NCI-H128 (cell line): Measurements from ENCODE around the gene JMJD8.

Experiments
- DNase-seq: peaks from one replicate; lab custom pipeline; 2025; ENCODE audit not compliant: unreplicated experiment; lab: John Stamatoyannopoulos, UW

JMJD8 gene

DNA sequence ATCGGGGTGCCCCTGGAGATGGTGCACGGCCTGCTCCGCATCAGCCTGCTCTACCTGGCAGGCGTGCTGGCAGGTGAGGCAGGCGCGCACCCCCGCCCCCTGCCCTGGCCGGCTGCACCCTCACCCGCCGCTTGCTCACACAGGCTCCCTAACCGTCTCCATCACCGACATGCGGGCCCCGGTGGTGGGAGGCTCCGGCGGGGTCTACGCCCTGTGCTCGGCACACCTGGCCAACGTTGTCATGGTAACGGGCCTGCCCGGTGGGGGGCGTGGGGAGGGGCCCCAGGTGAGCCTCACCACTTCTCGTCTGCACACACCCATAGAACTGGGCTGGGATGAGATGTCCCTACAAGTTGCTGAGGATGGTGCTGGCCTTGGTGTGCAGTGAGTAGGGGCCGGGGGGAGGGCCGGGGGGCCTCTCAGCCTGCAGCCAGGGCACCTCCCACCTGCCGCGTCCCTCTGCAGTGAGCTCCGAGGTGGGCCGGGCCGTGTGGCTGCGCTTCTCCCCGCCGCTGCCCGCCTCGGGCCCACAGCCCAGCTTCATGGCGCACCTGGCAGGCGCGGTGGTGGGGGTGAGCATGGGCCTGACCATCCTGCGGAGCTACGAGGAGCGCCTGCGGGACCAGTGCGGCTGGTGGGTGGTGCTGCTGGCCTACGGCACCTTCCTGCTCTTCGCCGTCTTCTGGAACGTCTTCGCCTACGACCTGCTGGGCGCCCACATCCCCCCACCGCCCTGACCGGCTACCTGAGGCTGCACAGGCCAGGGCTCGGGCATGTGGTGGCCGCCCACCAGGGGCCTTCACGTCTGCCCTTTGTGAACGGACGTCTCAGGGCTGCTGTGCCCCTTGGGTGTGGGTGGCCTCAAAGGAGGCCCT, 6.6 kb downstream of the JMJD8 start:
- no peak for DNase-seq

DNA sequence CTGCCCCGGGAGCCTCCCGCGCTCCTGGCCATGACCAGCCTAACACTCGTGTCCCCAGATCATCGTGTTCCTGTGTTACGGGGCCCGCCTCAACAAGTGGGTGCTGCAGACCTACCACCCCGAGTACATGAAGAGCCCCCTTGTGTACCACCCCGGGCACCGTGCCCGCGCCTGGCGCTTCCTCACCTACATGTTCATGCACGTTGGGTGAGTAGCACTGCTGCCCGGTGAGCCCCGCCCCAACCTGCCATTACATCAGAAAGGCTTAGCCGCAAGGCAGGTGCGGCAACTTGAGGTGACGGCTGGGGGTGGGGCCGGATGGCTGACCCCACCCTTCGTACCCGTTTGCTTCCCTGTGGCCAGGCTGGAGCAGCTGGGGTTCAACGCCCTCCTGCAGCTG, 7.2 kb downstream of the JMJD8 start:
- peak; percentile 42 for DNase-seq

DNA sequence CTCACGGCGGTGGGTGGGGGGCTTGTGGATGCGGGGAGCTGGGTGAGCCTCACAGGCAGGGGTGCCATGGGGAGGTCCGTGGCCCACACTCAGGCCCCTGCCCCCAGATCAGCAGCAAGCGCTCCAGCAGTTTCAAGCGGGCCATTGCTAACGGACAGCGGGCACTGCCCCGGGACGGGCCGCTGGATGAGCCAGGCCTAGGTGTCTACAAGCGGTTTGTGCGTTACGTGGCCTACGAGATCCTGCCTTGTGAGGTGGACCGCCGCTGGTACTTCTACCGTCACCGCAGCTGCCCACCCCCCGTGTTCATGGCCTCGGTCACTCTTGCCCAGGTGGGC, 7.6 kb downstream of the JMJD8 start:
- no peak for DNase-seq

DNA sequence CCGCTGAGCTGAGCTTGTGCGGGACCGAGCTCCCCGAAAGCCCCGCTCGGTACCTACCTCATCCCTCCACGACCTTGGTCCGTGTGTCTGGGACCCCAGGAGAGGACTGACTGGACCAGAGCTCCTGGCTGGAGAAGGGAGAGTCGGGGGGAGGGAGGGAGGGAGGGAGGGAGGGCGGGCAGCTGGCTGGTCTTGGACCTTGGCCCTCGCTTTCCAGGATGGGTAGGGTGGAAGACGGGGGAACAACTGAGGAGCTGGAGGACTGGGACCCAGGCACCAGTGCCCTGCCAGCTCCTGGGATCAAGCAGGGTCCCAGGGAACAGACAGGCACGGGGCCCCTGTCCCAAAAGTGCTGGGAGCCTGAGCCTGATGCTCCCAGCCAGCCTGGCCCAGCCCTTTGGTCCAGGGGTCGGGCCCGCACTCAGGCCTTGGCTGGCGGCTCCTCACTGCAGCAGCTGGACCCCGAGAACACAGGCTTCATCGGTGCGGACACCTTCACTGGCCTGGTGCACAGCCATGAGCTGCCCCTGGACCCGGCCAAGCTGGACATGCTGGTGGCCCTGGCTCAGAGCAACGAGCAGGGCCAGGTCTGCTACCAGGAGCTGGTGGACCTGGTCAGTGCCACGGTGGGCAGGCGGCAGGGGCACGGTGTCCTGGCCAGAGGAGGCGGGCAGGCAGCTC, 8.1 kb downstream of the JMJD8 start:
- DNase-seq, result no peak

DNA sequence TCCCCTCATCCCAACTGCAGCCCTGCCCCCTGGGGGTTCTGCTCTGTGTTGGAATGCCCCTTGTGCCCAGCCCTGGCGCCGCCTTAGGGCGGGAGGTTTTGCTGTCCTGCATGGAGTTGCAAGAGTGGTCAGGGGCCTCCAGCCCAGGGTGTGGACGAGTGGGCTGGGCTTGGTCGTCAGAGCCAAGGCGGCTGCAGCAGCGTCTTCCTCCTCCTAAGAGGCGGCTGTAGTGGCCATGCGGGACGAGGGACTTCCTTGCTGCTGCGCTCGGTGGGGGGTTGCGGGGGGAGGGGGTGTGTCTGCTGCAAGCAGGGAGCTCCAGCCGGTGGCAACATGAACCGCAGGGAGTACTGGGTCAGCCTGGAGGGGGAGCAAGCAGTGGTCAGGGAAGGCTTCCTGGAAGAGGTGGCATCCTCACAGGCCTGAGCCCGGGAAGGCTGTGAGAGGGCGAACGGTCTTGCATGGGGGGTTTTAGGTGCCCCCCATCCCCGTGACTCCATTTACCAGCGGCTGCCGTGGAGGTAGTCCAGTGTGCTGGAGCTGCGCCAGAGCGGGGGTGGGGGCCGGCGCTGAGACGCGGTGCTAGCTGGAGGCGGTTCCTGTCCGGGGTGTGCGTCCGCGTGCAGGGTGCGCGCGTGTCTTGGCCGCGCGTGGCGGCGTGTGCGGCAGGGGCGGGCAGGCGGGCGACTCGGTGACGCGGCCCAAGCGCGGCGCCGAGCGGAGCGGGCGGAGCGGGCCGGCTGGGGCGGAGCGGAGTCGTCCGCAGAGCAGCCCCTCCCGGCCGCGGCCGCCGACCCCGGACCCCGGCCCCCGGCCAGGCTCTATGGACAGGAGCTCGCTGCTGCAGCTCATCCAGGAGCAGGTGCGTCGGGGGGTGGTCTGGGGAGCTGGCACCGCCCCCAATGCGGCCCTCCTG, 8.9 kb downstream of the JMJD8 start, which contains the start of gene RHBDL1:
TSS of gene RHBDL1 (plus strand) at position 704 of the 916 bp plus-strand sequence. CDS start at position 824, 120 bp downstream.
- no peak for DNase-seq

DNA sequence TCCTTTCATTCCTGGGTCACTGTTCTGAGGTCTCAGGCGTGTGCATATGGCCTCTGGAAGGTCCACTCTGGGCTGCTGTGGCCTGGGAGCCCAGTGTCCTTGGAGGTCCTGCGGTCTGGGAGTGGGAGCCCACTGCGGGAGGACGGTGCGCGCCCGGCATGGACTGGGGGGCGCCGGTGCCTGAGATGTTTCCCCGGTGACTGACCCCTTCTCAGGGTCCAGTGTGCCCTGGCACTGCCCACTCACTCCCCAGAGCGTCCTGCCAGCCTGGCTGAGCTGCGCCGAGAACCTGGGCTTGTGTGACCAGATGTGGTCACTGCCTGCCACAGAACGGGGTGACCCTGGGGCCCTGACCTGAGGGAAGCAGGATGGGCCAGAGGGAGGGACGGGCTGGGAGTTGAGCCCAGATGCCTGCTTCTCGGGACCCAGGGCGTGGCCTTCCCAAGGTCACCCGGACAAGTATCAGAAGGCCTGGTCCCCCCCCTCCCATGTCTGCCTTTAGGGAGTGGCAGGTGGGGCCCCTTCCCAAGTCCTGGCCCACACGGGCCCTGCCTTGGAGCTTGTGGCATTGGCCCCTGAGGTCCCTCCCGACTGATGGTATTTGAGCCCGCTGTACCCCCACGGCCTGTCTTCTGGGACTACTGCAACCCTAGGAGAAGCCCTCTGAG, 9.8 kb downstream of the JMJD8 start:
- DNase-seq, result no peak

DNA sequence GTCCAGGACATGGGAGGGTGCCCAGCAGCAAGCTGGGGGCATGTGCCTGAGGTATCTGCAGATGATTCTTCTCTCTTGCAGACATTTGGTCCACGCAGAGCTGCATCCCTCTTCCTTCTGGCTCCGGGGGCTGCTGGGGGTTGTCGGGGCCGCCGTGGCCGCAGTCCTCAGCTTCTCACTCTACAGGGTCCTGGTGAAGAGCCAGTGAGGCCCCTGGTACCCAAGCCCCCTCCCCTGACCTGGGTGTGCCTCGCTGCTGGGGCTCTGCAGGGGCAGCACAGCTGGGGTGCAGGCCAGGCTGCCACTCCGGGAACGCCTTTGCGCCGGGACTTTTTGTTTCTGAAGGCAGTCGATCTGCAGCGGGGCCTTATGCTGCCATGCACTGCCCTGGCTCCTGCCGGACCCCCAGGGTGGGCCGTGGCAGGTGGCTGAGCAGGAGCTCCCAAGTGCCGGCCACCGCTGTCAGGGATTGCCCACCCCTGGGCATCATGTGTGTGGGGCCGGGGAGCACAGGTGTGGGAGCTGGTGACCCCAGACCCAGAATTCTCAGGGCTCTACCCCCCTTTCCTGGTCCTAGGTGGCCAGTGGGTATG, 10.6 kb downstream of the JMJD8 start:
- DNase-seq, result no peak

DNA sequence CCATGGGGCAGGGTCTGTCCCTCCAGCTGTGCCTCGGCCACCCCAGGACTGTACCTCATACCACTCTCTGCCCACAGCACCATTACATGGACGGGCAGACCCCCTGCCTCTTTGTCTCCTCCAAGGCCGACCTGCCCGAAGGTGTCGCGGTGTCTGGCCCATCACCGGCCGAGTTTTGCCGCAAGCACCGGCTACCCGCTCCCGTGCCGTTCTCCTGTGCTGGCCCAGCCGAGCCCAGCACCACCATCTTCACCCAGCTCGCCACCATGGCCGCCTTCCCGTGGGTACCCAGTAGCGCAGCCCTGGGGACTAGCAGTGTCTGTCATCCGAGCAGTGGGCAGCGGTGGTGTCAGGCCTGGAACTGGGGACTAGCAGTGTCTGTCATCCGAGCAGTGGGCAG, 11.3 kb downstream of the JMJD8 start:
- DNase-seq, result no peak

DNA sequence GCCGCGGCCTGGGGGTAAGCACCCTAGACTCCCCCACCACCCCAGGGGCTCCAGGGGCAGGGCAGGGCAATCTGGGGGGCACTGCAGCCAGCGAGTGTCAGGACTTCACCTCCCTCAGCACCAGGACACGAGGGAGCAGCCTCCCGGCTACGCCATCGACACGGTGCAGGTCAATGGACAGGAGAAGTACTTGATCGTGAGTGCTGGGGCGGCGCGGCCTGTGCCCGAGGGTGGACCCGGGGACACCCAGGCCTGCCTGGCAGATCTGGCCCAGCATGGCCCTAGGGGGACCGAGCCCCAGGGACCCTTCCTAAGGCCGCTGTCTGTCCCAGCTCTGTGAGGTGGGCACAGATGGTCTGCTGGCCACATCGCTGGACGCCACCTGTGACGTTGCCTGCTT, 11.8 kb downstream of the JMJD8 start:
- no peak for DNase-seq

DNA sequence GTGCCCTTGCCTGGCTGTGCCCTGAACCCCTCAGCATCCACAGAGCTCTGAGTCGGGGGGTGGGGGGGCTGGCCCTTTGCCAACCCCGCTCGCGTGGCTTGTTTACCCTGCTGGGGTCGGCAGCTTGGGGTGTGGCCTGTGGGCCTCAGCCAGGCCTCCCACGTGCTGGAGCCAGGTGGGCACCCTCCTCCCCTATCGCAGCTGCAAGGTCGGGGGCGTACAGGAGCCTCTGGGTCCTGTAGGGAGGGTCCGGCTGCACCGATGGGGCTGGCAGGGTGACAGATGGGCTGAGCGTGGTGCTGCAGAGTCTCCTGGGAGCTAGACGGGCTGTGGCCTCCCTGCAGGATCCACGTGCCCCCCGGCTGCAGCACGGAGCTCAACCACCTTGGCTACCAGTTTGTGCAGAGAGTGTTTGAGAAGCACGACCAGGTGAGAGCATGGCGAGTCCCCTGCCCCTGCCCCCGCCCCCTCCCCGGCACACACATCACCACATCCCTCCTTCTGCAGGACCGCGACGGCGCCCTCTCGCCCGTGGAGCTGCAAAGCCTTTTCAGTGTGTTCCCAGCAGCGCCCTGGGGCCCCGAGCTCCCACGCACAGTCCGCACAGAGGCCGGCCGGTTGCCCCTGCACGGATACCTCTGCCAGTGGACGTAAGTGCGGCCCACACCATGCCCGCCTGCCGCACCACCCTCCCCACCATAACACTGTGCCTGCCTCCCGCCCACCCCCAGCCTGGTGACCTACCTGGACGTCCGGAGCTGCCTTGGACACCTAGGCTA, 12.6 kb downstream of the JMJD8 start:
- DNase-seq, result no peak

DNA sequence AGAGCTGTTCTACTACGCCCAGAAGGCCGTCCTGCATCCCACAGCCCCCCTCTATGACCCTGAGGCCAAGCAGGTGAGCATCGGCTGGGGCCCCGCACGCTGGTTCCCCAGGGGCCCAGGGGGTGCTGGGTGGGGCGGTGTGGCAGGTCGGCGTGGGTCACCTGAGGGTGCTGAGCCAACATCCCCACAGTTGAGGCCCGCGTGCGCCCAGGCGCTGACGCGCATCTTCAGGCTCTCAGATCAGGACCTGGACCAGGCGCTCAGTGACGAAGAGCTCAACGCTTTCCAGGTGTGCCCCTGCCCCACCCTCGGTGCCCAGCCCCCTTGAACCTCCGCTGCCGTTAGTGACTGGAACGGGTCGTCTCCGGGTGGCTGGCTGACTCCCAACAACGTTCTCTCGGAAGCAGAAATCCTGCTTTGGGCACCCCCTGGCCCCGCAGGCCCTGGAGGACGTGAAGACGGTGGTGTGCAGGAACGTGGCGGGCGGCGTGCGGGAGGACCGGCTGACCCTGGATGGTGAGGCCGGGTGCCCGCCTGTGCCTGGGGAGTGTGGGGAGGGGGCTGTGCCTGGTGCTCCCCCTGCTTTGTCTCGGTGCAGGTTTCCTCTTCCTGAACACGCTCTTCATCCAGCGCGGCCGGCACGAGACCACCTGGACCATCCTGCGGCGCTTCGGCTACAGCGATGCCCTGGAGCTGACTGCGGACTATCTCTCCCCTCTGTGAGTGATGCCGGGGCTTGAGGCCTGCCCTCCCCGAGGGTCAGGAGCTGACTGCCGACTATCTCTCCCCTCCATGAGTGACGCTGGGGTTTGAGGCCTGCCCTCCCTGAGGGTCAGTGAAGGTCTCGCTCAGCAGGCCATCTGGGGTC, 13.4 kb downstream of the JMJD8 start:
- no peak for DNase-seq

DNA sequence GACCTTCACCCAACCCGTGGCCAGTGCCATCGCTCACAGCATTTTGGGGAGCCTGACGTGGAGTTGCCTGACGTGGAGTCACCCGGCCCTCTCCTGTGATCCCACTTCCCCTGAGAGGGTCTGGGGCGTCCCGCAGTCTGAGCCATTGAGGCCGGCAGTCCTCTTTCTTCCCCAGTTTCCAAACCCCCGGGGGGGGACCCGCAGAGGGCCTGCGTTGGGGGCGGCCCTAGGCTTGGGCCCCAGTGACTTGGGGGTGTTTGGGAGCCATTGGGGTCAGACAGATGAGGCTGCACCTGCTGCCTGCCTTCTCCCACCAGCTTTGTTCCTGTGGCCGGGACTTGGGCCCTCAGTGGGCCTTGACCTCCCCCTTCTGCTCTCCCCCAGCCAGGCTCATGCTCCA, 14.5 kb downstream of the JMJD8 start:
- no peak for DNase-seq

DNA sequence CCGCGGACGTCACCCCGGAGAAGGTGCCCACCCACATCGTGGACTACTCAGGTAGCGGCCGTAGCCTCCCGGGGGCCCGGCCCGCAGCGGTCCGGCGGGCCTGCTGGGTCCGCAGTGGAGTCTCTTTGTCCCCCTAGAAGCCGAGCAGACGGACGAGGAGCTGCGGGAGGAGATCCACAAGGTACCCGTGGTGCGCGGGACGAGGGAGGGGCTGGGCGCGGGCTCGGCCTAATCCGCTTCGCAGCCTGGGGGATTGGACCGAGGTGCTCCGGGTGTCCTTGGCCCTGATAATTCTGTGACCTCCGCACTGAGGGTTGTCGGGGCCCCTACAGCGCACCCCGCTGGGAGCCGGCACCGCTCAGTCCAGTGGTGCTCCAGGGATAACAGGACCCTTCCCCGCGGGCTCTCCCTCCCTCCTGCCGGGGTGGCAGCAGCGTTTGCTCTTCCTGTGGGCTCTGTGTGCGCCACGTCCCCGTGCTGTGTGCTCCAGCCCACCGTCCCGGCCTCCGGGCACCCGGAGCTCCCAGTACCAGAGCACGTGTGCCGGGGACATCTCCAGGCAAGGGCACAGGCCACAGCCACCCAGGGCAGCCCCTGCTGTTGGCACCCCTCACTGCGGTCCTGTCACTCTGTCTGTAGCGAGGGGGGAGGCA, 15.5 kb downstream of the JMJD8 start:
- DNase-seq, result no peak

DNA sequence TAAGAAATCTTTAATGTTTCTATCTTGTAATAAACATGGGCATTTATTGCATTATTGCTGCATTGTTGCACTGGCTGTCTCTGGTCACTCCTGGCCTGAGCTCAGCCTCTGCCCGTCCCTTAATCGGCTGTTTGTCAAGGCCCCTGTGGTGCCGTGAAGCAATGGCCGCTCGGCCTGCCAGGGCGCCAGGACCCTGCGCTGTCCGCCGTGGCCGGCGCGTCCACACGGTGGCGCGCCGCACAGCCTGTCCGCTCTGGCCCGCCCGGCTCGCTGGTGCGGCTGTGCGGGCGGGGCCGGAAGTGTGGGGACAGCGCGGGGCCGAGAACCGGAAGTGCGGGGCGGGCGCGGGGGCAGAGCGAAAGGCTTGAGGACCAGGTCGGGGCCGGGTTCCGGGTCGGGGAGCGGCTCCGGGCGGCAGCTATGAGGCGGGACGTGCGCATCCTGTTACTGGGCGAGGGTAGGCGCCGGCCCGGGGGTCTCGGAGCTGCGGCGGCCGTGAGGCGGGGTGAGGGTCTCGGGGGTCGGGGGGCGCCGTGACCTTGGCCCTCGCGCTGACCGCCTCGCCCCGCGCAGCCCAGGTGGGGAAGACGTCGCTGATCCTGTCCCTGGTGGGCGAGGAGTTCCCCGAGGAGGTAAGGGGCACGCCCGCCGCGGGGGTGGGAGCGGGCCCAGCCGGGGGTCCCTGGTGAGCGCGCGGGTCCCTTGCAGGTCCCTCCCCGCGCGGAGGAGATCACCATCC, 16.2 kb downstream of the JMJD8 start, which contains the start of gene RHOT2:
TSS of gene RHOT2 (plus strand) at position 353 of the 739 bp plus-strand sequence. CDS start at position 421, 68 bp downstream.
- peak; percentile 75 for DNase-seq

DNA sequence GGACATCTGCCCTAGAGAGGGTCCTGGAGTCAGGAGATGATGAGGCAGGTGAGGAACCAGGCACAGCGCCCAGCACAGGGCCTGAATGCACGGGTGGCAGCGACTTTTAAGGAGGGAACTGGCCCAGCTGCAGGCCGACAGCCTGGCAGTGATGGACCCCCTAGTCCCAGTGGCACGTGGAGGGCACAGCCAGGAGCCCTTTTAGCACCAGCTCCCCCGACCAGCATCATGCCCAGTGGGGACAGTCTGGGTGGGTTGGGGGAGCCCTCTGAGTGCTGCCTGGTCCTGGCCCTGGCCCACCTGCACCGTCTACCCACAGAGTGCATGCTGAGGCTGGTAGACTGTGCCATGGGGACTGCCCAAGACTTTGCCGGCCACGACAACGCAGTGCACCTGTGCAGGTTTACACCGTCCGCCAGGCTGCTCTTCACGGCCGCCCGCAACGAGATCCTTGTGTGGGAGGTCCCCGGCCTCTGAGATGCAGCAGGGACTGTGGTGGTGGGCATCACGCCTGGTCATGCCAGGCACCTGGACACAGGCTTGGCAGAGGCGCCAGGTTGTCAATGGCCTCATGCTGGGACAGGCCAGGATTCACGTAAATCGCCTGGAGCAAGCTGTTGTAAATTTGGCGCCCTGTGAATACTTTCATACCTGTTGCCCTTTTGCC, 16.9 kb downstream of the JMJD8 start:
- DNase-seq, result no peak

DNA sequence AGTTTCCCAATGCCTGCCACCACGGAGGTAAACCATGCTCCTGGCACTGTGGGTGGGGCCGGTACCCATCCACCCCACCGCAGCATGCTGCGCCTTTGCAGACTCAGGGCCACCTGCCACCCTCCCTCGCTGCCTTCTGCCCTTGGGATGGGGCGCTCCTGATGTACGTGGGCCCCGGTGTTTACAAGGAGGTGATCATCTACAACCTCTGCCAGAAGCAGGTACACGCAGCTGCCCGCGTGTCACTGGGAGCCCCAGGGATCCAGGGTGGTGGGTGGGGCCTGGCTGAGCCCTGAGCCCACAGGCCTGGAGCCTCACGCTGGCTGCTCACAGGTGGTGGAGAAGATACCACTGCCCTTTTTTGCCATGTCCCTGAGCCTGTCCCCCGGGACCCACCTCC, 17.6 kb downstream of the JMJD8 start:
- no peak for DNase-seq

DNA sequence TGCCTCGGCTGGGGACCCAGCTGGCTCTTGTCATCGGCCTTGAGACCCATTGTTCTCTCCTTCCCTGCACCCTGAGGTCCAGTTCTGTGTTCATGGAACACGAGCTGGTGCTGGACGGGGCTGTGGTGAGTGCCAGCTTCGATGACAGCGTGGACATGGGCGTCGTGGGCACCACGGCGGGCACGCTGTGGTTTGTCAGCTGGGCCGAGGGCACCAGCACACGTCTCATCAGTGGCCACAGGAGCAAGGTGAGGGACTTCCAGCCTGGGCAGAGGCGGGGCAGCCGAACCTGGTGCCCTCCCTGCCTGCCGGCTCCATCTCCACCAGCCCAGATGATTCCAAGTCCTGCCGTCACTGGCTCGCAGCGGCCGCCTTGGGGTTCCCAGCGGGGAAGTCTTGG, 21.5 kb downstream of the JMJD8 start:
- no peak for DNase-seq
